HG02973 (cell line): ENCODE measurements around the gene VENTX.
"Not testable (repeated sequence)": the region's sequence is repeated elsewhere in the genome, so short reads cannot be mapped to it uniquely, and the experiment has no call there.

Source experiments
- ATAC-seq: cut with Tn5 transposase; IDR thresholded peaks from one replicate; pipeline ENCODE4 v1.9.1; 2021; ENCODE audit warnings: moderate library complexity; ENCODE audit not compliant: unreplicated experiment

VENTX gene

DNA sequence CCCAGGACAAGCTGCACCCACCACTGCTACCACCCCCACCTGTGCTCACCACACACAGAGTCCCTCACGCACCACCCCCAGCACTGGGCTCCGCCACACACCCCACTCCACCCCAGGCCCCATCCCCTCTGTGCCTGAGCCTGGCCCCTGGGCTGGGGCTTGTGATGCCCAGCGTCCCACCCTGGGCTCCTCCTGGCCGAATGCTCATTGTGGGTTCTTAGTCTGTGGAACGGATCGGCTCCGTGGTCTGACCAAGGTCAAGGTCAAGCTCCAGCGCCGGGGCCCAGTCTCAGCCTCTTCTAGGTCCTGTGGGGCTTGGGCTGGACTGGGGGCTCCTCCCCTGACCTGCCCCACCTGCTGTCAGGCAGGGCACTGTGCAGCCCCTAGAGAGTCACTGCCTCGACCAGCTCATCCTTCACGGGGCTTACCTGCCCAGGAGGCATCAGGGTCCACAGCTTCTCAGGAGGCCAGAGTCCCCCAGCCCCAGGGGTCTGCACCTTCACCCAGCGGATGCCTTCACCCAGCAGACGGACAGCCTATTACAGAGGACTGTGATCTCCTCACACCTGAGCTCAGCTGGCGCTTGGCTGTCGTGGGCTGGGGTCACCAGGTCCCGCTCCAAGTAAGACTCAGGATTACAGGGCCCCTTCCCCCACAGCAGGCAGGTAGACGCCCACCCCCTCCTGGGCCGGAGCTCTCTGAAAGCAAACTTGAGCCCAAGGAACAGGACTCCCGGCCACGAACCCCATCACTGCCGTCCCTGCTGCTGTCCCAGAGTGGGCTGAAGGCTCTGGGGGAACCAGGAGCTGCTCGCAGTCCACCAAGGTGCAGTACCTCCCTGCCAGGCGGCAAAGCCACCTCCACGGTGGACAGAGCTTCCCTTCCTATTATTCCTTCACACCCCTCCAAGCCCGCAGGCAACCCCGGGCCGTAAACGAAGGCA is 22.9 kb upstream of the VENTX start:
- ATAC-seq = no peak

DNA sequence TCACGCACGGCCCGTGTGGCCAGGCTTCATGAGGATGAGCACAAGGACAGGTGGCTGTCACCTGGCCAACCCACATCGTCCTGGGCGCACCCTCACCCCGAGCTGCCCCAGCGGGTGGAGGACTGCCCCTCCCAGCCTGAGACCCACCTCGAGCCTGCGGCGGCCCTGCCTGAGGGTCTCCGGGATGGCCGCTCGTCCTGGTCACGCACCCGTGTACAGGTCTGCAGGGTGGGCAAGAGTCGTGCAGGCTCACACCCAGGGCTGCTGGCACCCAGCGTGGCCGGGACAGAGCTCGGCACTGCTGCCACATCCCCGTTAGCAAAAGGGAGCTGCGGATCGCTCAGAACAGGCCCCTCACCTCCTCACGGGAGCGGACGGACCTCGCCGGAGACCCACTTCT is 22.1 kb upstream of the VENTX start:
- ATAC-seq = no peak

DNA sequence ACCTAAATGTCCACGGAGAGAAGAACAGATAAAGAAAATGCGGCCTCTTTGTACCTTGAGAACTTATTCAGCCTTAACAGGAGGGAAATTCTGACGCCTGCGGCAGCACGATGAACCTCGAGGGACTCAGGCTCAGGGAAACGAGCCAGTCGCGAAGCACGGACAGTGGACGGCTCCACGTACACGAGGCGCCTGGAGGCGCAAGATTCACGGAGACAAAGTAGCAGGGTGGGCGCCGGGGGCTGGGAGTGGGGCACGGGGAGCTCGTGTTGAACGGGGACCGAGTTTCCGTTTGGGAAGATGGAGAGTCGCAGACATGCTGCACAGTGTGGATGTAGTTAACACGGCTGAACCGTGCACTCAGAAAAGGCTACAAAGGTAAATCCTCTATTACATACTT is 20.9 kb upstream of the VENTX start:
- no peak for ATAC-seq

DNA sequence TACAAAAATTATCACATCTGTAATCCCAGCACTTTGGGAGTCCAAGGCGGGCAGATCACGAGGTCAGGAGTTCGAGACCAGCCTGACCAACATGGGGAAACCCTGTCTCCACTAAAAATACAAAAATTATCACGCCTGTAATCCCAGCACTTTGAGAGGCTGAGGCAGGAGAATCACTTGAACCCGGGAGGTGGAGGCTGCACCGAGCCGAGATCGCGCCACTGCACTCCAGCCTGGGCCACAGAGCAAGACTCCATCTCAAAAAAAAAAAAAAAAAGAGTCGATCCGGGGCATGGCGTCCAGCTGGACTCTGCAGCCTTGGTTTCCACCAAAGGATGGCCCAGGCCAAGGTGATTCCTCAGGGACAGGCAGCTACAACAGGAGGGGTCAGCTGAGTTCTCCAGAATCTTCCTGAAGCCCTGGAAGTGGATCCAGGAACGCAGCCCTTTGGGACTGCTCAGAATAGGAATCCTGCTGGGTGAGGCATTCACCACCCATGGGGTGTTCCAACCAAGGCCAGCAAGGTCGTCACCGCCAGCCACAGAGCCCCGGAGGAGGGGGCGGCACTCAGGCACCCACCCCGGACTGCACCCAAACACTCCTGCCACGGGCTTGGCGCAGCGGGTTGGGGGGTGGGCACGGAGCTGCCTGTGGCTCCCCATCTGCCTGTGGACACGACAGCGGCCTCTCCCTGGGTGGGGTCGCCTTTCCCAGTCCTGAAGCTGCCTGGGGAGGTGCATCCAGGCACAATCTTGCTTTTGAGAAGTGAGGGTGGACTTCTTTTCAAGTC is 19.7 kb upstream of the VENTX start:
- ATAC-seq = no peak

DNA sequence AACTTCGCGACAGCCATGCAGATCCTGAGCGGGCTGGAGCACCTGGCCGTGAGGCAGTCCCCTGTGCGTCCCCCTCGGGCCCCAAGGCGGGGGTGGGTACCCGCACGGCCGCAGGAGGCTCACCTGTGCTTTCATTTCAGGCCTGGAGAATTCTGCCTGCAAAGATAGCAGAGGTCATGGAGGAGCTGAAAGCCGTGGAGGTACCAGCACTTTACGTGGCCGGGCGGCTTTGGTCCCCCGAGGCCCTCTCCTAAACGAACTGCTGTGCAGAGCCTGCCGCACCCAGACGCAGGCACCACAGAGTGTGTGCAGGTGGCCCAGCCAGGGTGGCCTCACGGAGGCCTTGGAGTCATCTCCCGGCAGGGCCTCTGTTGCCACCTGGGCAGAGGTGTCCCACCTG is 18.8 kb upstream of the VENTX start:
- no peak for ATAC-seq

DNA sequence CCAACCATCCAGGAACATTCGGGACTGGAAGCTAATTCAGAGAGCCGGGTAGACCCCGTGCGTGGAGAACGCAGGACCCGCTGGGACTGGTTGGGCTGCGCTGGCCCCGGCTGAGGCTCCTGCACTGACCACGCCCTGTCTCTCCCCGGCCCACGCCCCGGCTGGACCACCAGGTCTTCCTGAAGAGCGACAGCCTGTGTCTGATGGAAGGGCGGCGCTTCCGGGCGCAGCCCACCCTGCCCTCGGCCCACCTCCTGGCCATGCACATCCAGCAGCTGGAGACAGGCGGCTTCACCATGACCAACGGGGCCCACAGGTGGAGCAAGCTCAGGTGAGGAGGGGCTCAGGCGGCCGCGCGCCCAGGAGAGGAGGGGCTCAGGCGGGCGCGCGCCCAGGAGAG is 17.9 kb upstream of the VENTX start:
- no peak for ATAC-seq

DNA sequence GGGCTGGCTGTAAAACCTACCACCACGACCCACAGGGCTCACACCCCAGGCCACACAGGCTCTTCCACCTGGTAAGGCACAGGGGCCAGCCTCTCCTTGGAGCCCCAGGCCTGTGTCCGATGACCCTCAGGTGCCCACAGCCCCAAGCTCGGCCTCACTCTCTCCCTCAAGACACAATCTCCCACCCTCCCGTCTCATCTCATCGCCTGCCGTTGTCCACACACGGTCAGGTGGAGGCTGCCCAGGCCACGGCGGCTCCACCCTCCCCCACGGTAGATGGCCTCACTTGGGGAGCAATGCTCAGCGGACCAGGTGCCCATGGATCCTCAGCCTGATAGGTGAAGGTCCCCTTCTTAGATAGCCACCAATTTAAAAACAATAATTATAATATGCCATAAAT is 16.3 kb upstream of the VENTX start:
- ATAC-seq = no peak

DNA sequence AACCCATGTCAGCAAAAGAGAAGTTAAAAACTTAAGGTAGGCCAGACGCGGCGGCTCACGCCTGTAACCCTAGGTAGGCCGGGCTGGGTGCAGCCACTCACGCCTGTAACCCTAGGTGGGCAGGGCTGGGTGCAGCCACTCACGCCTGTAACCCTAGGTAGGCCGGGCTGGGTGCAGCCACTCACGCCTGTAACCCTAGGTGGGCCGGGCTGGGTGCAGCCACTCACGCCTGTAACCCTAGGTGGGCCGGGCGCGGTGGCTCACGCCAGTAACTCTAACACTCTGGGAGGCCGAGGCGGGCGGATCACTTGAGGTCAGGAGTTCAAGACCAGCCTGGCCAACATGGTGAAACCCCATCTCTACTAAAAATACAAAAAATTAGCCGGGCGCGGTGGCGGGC is 15.9 kb upstream of the VENTX start:
- not testable (repeated sequence) for ATAC-seq

DNA sequence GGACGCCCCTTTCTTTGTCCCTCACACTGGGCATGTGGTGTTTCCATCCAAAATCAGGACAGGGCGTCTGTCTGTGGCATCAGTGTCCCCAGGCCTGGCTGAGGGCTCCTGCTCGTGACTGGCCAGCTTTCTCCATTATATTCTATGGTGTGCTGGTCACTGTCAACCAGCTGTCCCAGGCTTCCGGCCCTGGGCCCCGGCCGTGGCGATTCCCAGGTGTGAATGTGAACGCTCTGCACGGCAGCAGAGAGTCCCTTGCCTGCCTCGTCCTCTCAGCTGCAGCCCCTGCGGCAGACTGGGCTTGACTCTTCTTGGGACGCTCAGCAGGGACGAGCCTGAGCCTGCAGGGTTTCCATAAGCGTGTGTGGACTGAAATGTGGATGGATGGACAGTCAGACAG is 13.6 kb upstream of the VENTX start:
- no peak for ATAC-seq

DNA sequence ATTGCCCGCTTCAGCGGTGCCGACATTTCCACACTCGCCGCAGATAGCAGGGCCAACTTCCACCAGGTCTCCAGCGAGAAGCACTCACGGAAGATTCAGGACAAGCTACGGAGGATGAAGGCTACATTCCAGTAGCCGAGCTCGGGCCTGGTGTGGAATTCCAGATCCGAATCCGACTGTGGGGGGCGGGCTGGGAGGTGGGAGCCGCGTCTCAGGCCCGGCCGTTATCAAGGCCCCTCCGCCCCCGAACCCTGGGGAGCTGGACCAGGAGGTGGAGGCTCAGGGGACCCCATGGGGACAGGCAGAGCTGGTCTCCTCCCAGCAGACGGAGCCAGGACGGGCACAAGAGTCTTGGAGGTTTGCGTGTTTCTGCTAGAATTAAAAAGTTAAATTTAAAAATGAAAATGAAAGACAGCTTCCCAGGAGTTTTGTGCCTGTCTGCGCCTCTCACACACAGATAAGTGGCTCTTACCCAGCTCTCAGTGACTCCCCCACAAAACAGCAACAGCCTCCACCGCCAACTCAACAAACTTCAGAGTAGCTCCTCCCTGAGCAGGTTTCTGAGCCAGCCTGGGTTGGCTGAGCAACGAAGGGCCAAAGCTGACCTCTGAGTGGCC is 12.8 kb upstream of the VENTX start:
- no peak for ATAC-seq

DNA sequence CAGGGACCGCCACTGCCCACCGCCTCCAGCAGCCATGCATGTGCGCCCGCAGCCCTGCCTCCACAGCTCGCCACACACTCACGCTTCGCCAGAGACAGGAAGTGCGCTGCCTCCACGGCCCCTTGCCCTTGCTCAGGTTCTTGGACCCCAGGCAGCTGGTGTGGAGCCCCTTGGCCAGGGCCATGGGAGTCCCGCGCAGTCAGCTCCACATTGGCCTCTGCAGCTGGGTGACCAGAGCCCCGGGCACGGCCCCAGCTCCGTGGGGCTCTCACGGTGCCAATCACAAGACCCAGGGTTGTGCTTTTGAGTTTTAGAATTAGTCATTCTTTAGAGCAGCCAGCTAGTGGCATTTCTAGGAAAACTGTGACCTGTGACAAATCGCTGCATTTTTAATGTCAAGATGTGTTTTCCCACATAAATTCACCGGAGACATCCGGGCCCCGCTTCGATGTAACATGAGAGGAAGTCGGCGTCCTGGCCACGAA is 11.9 kb upstream of the VENTX start:
- no peak for ATAC-seq

DNA sequence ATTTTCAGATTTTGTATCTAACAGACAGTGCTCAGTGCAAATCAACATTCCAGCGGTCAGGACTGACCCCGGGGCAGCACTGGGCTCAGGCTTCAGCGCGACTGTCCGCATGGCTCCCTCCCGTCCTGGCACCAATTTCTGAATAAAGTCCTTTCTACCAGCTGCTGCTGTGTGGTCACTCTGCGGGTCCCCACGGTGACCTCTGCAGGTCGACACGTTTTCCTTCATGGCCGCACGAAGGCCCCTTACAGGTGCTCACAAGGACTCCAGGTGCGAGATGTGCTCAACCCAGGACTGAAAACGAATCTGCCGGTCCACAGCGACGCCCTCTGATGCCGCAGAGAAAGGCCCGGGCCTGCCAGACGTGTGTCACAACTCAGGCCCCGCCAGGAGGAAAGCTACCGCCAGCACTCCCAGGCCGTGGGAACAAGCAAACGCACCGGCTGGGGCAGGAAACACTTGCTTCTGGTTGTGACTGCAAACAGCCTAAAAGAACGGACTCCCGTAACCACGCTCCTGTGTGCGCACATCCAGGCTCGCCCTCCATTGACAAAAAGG is 11.3 kb upstream of the VENTX start:
- ATAC-seq = no peak

DNA sequence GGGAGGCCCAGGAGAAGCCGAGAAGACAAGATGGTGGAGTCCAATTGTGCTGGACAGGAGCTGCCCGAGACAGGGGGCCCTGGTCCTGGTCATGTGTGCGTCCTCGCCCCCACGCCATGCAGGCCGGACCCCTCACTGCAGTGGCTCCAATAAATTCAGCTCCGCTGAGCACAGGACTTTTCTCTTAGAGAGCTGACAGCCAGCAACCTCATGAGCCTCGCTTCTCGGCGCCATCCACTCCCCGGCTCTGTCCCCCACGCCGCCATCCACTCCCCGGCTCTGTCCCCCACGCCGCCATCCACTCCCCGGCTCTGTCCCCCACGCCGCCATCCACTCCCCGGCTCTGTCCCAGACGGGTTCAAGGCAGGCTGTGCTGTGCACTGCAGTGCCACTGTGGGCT is 10.4 kb upstream of the VENTX start:
- no peak for ATAC-seq

DNA sequence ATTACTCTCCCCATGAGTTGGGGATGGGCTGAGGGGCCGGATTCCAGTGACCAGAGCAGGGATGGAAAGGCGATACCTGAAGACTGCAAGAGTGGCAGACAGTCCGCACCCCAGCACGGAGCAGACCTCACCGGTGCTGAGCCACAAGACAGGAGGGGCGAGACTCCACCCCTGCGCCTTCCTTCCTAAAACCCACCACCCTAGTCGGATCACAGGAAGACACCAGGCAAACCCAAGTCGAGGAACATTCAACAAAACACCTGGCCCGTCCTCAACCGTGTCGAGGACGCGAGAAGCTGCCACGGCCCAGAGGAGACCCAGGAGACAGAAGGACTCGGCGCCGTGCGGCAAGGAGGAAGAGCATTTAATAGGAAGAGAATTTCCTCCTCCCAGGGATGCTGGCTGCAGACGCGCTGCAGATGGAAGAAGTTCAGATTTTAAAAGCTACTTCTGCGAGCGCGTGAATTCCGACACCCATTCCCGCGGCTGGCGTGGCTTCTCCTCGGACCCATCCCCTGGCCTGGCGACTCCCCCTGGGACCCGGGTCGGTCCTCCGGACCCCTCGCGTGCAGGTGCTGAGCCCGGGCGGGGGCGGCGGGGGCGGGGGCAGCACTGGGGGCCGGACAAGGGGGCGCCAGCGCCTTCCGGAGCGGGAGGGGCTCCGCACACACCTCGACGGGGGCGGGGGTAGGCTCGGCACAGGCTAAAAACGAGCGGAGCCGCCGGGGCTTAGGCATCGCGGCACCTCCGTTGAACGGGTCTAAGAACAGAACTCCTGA is 8.2 kb upstream of the VENTX start:
- ATAC-seq = no peak

DNA sequence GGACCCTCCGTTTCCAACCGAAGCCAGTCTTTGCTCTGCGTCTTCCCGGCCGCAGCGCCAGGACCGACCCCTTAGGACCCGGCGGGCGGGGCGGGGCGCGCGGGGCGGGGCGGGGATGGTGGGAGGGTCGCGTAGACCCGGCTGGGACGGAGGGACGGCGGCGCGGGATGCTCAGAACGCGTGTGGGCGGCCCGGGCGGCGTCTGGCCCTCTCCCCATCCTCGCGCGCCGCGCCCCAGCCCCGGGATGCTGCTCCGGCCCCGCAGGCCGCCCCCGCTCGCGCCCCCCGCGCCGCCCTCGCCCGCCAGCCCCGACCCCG is 7.7 kb upstream of the VENTX start, which contains the start of gene UTF1:
TSS of gene UTF1 (plus strand) at position 174 of the 318 bp plus-strand sequence. CDS start at position 246, 72 bp downstream.
- ATAC-seq = no peak

DNA sequence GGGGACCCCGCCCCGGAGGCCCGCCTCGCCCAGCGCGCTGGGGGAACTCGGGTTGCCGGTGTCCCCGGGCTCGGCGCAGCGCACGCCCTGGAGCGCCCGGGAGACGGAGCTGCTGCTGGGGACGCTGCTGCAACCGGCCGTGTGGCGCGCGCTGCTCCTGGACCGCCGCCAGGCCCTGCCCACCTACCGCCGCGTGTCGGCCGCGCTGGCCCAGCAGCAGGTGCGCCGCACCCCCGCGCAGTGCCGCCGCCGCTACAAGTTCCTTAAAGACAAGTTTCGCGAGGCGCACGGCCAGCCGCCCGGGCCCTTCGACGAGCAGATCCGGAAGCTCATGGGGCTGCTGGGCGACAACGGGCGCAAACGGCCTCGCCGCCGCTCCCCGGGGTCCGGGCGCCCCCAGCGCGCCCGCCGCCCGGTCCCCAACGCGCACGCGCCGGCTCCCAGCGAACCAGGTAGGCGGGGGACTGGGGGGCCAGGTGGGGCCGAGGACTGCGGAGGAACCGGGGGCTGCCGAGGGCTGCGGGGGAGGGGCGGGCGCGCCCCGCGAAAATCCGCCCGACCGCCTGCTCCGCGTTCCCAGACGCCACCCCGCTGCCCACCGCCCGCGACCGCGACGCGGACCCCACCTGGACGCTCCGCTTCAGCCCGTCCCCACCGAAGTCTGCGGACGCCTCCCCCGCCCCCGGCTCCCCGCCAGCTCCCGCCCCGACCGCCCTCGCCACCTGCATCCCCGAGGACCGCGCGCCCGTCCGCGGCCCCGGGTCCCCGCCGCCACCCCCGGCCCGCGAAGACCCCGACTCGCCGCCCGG is 7.1 kb upstream of the VENTX start:
- no peak for ATAC-seq

DNA sequence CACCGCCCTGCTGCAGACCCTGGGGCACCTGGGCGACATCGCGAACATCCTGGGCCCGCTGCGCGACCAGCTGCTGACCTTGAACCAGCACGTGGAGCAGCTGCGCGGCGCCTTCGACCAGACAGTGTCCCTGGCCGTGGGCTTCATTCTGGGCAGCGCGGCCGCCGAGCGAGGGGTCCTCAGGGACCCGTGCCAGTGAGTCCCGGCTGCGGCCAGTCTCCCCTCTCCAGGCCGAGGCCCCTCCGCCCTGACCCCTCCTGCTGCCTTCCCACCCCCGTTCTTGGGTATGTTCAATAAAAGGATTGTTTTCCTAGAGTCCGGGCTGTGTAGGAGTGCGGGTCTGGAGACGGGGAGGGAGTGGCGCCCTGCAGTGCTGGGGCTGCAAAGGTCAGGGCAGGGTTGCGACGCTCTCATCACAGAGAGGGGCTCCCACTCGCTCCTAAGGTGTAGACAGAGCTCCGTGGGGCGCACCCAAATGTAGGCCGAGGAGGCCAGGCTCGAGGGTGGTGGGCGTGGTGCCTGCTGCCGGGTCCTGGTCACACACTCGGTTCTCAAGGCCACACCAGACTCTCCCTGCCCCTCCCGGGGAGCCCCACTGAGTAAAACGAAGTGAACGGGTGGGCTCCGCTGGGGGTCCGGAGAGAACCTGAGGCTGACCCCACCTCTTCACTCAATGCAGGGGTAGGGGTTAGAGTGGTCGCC is 6.3 kb upstream of the VENTX start:
- ATAC-seq = no peak

DNA sequence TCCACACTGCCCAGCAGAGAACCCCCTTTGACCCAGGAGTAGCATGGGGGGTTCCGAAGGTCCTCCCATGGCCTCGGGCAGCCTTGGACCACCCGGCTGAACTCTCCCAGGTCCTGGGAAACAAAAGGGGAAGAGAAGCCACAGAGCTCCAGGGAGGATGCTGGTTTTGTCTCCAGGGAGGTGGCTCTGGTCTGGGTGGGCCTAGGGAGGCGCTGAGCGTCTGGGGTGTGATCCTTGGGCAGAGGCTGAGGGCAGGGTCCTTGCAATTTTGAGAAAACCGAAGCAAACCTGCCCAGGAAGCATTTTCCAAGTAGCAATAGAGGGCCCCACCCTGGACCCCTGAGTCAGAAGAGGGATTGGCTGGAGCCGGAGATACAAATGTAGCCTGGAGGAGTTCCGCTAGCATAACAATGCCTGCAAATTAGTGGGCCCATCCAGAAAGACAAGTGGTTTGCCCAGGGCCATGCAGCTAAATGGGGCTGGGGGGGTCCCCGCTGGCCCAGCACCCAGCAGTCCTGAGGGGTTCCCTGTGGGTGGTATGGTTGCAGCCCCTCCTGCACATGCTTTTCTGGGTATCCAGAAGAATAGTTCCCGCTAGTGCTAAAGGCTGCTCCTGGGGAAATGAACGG is 5.6 kb upstream of the VENTX start:
- ATAC-seq = no peak

DNA sequence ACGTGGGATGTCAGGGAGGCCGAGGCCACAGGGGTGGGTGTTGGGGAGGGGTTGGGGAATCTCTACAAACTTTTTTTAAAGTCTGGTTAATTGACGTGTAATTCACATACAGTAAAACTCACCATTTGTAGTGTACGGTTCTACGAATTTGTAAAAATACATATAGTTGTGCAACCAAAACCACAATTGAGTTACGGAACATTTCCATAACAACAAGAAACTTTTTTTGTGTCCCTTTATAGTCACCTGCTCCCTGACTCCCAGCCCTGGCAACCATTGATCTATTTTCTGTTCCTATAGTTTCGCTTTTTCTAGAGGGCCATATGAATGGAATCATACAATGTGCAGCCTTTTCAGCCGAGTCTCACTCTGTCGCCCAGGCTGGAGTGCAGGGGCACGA is 2.9 kb upstream of the VENTX start:
- not testable (repeated sequence) for ATAC-seq
